ENCODE results near the gene AGPAT1.

Gene AGPAT1

GRCh38 chr6:32168807-32169591, 6.9 kb downstream of the AGPAT1 start:
- DNase-seq (ENCODE audit: low read depth): no peak

GRCh38 chr6:32168350-32168749, 7.5 kb downstream of the AGPAT1 start:
- DNase-seq (ENCODE audit: low read depth): no peak

- DNase-seq (ENCODE audit: low read depth): no peak
Observed at GRCh38 chr6:32167761-32168262, 8.1 kb downstream of the AGPAT1 start.

- no peak for DNase-seq (ENCODE audit: low read depth)
Observed at GRCh38 chr6:32167154-32167760, 8.6 kb downstream of the AGPAT1 start.

GRCh38 chr6:32166411-32167061, 9.3 kb downstream of the AGPAT1 start:
- no peak for DNase-seq (ENCODE audit: low read depth)

- DNase-seq (ENCODE audit: low read depth): no peak
Observed at GRCh38 chr6:32164295-32164694, 11.6 kb downstream of the AGPAT1 start, which contains the start of gene EGFL8. Gene EGFL8 (plus strand): TSS chr6:32164595. CDS start chr6:32166166, 1,571 bp downstream.

- DNase-seq (ENCODE audit: low read depth): no peak
Observed at GRCh38 chr6:32163559-32164258, 12.2 kb downstream of the AGPAT1 start.

- no peak for DNase-seq (ENCODE audit: low read depth)
Observed at GRCh38 chr6:32158052-32158451, 17.8 kb downstream of the AGPAT1 start.

- no peak for DNase-seq (ENCODE audit: low read depth)
Observed at GRCh38 chr6:32156891-32157290, 19.0 kb downstream of the AGPAT1 start.

GRCh38 chr6:32154514-32155161, 21.2 kb downstream of the AGPAT1 start:
- DNase-seq (ENCODE audit: low read depth): peak; percentile 42

GRCh38 chr6:32153564-32154513, 22.0 kb downstream of the AGPAT1 start, which contains the start of gene PPT2:
Gene PPT2 (plus strand): TSS chr6:32154141. CDS start chr6:32154595, 454 bp downstream.
- peak; percentile 54 for DNase-seq (ENCODE audit: low read depth)

- DNase-seq (ENCODE audit: low read depth): no peak
Observed at GRCh38 chr6:32152769-32153563, 22.9 kb downstream of the AGPAT1 start.

- DNase-seq (ENCODE audit: low read depth): no peak
Observed at GRCh38 chr6:32151863-32152768, 23.8 kb downstream of the AGPAT1 start, which contains the start of gene PRRT1. Gene PRRT1 (minus strand): TSS chr6:32151939. CDS start chr6:32151827, 112 bp downstream.

- no peak for DNase-seq (ENCODE audit: low read depth)
Observed at GRCh38 chr6:32151181-32151862, 24.6 kb downstream of the AGPAT1 start.

- DNase-seq (ENCODE audit: low read depth): no peak
Observed at GRCh38 chr6:32149932-32150870, 25.7 kb downstream of the AGPAT1 start.

- no peak for DNase-seq (ENCODE audit: low read depth)
Observed at GRCh38 chr6:32149092-32149755, 26.7 kb downstream of the AGPAT1 start.

Measured in stimulated activated CD8-positive, alpha-beta memory T cell treated with anti-CD3 and anti-CD28 coated beads, Interleukin-12 subunit alpha, Interleukin-12 subunit beta, amount 100 ng/mL, for 4 hours (primary cell).